NK-92 treated with Interleukin-12 subunit alpha and Interleukin-12 subunit beta, amount 100 ng/mL, for 24 hours (cell line): Measurements from ENCODE around the gene PPP1R3F.

ENCODE experiments used
- DNase-seq: peaks from one replicate; lab custom pipeline; 2025; lab: John Stamatoyannopoulos, UW

Gene PPP1R3F

DNA sequence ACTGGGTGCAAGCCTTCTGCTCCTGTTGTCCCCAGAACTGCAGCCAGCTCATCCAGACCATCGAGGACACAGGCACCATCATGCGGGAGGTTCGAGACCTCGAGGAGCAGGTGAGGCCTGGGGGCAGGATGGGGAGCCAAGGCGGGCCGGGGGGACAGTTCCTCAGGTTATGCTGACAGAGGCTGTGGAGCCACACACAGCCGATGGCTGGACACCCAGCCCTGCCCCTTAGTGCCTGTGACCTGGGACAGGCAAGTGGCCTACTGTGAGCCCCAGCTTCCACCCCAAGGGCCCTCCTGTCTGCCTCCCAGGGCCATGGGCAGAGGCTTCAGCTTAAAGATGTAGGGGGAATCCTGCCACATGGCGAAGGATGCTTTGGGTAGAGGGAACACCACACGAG is 20.0 kb upstream of the PPP1R3F start:
- no peak for DNase-seq

- DNase-seq = no peak
Observed at GRCh38 chrX:49250066-49250465, 19.5 kb upstream of the PPP1R3F start.

DNA sequence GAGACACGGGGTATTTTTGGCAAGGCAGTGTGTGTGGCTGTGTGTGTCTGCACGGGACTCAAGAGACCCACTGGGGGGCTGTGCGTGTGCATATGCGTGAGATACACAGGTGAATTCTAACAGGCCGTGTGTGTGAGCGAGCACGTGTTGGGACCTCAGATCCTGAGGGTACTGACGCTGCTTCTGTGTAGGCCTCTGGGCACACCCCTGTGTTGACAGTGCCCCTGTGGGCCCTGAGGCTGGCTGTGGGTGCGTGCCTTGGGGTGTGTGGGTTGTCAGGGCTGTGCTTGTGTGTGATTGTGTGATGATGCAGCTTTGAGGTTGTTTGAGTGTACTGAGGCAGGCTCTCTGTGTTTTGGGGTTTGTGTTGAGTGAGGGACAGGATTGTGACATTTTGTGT is 19.0 kb upstream of the PPP1R3F start:
- DNase-seq = no peak

GRCh38 chrX:49251325-49251724 is 18.3 kb upstream of the PPP1R3F start:
- no peak for DNase-seq

DNA sequence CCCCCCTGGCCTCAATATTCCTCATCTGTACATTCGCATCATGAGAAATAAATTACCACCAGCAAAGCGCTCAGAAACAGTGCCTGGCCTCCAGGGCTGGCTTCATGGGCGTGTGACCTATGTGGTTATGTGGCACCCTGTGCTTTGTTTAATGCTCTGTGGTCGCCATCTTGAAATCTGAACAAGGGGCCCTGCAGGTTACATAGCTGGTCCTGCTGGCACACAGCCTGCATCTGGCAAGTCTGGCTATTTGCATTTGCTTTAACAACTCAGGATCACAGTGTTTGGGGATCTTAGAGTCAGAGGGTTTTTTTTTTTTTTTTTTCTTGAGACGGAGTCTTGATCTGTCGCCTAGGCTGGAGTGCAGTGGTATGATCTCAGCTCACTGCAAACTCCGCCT is 15.0 kb upstream of the PPP1R3F start:
- DNase-seq = no peak

- no peak for DNase-seq
Observed at GRCh38 chrX:49256268-49256995, 13.2 kb upstream of the PPP1R3F start.

- DNase-seq = no peak
Observed at GRCh38 chrX:49257074-49257790, 12.4 kb upstream of the PPP1R3F start.

- peak; percentile 6 for DNase-seq
Observed at GRCh38 chrX:49257846-49258748, 11.5 kb upstream of the PPP1R3F start.

- no peak for DNase-seq
Observed at GRCh38 chrX:49258749-49259124, 10.9 kb upstream of the PPP1R3F start.

GRCh38 chrX:49260221-49260985 is 9.2 kb upstream of the PPP1R3F start:
- no peak for DNase-seq

DNA sequence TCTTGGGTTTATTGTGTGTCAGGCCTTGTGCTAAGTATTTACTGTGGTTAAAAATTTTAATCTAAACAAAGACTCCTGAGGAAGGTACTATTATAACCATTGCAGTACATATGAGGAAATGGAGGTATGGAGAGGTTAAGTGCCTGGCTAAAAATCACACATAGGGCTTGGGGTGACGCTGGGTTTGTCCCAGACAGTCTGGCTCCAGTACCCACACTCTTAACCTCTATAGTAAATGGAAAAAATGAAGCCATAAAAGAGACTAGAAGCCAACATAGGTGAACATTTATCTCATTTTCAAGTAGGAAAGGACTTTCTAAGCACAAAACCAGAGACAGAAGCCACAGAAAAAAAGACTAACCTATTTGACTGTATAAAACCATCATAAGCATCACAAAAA is 7.0 kb upstream of the PPP1R3F start:
- no peak for DNase-seq

DNA sequence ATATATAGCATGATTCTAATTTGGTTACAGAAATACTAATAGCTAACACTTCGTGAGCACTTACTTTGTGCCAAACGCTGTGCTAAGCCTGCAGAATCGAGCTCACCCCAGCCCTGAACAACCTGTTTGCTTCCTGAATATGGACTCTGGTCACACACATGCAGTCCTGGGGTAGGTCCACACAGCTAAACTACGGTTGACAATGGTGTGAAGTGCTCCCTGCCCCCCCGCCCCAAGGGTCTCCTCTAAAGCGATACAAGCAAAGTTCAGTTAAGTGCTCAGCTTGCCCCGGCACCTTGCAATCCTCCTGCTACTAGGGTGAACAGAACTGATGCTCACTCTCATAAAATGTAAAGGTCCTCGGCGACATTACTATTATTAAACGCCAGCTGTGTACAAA is 6.0 kb upstream of the PPP1R3F start:
- DNase-seq = no peak

GRCh38 chrX:49264460-49264859 is 5.1 kb upstream of the PPP1R3F start, which contains the start of gene FOXP3:
Gene FOXP3 (minus strand): TSS chrX:49264710. CDS start chrX:49258505, 6,205 bp downstream.
- no peak for DNase-seq

DNA sequence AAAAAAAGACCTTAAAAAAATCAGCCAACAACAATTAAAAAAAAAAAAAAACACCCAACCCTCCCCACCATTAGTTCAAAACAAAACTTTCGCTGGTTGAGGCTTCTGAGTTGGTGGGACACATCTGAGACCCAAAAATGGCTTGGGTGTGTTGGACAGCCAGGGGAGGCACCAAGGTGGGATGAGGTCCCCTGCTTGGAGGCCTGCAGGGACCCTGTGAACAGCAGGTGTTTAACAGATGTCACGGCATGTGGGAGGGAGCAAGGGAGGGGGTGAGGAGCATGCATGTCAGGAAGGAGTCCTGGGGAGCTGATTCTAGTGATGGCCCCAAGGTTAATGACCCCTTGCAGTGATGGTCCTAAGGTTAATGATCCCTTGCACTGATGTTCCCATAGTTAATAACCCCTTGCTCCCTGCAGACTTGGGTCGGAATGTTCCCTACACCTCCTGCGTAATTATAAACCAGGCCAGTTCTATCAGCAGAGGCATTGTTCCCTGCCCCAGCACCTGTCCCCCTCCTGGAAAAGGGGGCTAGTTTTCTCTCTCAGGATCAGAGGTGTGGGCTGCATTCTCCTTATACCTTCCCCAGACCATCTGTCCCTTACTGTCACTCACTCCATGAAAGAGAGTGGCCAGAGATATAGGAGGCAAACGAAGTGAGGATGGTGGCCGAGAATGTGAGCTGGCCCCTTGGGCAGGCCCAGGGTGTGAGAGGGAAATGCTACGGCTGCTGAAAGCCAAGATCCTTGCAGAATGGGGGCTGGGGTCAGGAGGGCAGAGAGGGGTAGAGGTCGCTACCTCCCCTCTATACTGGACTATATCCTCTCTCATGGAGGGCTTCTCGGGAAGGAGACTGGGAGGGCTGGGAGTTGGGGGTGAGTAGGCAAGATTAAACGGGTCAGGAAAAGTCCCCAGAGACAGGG is 2.8 kb upstream of the PPP1R3F start:
- no peak for DNase-seq

GRCh38 chrX:49268702-49269009 is 937 bp upstream of the PPP1R3F start:
- no peak for DNase-seq

DNA sequence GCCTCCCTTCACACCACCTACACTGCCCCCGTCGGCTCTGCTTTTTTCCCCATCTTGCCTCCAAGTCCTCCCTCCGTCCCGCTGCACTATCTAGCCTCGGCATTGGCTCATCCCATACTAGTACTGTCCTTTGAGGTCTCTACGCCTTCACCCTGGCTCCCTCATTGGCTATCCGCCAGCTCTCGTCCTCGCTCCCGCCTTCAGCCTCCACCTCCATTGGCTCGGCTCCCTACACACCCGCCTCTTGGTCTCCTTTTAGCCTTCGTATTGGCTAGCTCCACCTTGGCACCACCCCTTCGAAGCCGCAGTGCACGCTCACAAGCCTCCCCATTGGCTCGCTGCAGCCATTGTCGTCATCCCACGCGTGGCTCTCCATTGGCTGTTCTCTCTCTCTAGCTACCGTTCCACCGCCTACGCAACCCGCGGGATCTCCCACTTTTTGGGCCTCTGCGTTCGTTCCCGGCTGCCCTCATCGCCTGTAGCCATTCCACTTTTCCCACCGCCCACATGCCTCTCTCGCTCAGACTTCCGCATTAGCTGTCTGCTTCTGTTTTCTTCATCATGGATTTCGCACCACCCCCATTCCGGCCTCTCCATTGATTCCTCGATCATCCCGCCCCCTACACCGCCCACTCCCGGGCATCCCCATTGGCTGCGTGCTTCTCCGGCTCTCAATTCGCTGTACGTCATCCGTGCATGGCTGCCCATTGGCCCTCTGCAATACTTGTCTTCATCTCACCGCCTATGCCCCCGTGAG is 405 bp upstream of the PPP1R3F start:
- DNase-seq = peak; percentile 93

- no peak for DNase-seq
Observed at GRCh38 chrX:49270249-49270921, 792 bp downstream of the PPP1R3F start.

- DNase-seq = no peak
Observed at GRCh38 chrX:49271341-49271740, 1.7 kb downstream of the PPP1R3F start.

DNA sequence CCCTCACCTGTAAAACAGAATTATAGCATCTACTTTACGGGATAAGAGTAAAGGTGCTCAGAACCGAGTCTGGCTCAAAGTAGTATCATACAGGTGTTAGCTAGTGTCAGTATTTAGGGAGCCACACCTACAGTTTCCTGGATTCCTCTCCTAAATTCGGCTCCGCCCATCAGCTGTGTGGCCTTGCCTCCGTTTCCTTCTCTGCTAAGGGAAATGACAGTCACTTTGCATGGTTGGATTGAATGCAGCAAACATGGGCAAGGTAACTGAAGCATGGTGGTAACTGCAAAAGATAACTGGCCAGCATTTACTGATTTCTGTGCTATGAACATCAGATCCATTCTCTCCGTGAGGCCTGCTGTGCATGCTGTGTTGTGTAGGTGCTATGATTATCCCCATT is 2.8 kb downstream of the PPP1R3F start:
- no peak for DNase-seq
